HCT116 (cell line): ENCODE data around the gene FGD4.

ENCODE experiments used
- ELF1 ChIP-seq: IDR thresholded peaks from 2 replicates; pipeline ENCODE4 v1.6.1; 2012; ENCODE audit warnings: low read depth, borderline replicate concordance
- EZH2 ChIP-seq: fragments of 200-600 bp; sonication (generic); IDR thresholded peaks from 2 replicates; pipeline ENCODE4 v1.6.1; 2017; ENCODE audit warnings: antibody characterized with exemption, mixed run types
- EZH2phosphoT487 ChIP-seq: fragments of 200-600 bp; IDR thresholded peaks from 2 replicates; pipeline ENCODE4 v1.6.1; 2018; ENCODE audit warnings: antibody characterized with exemption, borderline replicate concordance
- POLR2A ChIP-seq: IDR thresholded peaks from 2 replicates; pipeline ENCODE4 v1.7.0; 2011; ENCODE audit warnings: borderline replicate concordance; ENCODE audit not compliant: insufficient read depth, insufficient read length; ENCODE audit errors: extremely low read depth
- ZNF274 ChIP-seq: fragments of 200-500 bp; sonication (Bioruptor generic); IDR thresholded peaks from 2 replicates; pipeline ENCODE4 v1.6.1; 2014; ENCODE audit warnings: mild to moderate bottlenecking, low read depth, low read length, inconsistent platforms
- TF ChIP-seq, protein P1 (sequence below), 3 experiments: fragments of 200-600 bp in 1 of 3; sonication (generic) in 1 of 3; IDR thresholded peaks in 2 of 3; conservative IDR thresholded peaks in 1 of 3; 2 replicates each; pipeline ENCODE4 v1.5.1; 2012 to 2017; ENCODE audit warnings: low read depth in 2 of 3, low read length in 2 of 3, antibody characterized with exemption in 1 of 3, borderline replicate concordance in 1 of 3, control low read depth in 1 of 3, mild to moderate bottlenecking in 1 of 3, mixed read lengths in 1 of 3, mixed run types in 1 of 3, moderate library complexity in 1 of 3; ENCODE audit not compliant: insufficient read depth in 1 of 3

GRCh38 chr12:32483499-32483898 lies 84.1 kb downstream of the FGD4 start:
- TF ChIP-seq POLR2A: no peak
- no peak for TF ChIP-seq EZH2
- TF ChIP-seq, protein P1, sequence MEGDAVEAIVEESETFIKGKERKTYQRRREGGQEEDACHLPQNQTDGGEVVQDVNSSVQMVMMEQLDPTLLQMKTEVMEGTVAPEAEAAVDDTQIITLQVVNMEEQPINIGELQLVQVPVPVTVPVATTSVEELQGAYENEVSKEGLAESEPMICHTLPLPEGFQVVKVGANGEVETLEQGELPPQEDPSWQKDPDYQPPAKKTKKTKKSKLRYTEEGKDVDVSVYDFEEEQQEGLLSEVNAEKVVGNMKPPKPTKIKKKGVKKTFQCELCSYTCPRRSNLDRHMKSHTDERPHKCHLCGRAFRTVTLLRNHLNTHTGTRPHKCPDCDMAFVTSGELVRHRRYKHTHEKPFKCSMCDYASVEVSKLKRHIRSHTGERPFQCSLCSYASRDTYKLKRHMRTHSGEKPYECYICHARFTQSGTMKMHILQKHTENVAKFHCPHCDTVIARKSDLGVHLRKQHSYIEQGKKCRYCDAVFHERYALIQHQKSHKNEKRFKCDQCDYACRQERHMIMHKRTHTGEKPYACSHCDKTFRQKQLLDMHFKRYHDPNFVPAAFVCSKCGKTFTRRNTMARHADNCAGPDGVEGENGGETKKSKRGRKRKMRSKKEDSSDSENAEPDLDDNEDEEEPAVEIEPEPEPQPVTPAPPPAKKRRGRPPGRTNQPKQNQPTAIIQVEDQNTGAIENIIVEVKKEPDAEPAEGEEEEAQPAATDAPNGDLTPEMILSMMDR (IDR thresholded peaks at IDR 0.05 in 2 of 3, conservative IDR thresholded peaks at IDR 0.05 in 1 of 3; ENCODE audit: borderline replicate concordance in 1 of 3, insufficient read depth in 1 of 3, low read depth in 2 of 3, low read length in 2 of 3): no peak
- no peak for TF ChIP-seq ELF1
- no peak for TF ChIP-seq EZH2phosphoT487
- no peak for TF ChIP-seq ZNF274
